Activated CD8-positive, alpha-beta T cell treated with anti-CD3 and anti-CD28 coated beads for 36 hours (primary cell): ENCODE results near the gene NEB. TPM values are rescaled to one million over a fixed set of nuclear protein-coding genes. Genes with fewer than 3 reads are reported as not detected.
"Not testable (repeated sequence)": the region's sequence is repeated elsewhere in the genome, so short reads cannot be mapped to it uniquely, and the experiment has no call there.

ENCODE experiments used
- ATAC-seq: fragments of 200-7000 bp; cut with Tn5 transposase; one replicate; pipeline ENCODE4 v1.10.0; 2021; ENCODE audit warnings: mild to moderate bottlenecking, moderate library complexity
- CTCF ChIA-PET: fragments of 350-600 bp; sonication (Branson Sonifier 250); formaldehyde crosslinking; loops from one replicate; lab custom pipeline; 2021; ENCODE audit warnings: antibody characterized with exemption; lab: Charles Lee
- POLR2A ChIA-PET: fragments of 350-600 bp; sonication (Branson Sonifier 250); formaldehyde crosslinking; loops from one replicate; lab custom pipeline; 2021; ENCODE audit warnings: antibody characterized with exemption; lab: Charles Lee
- DNase-seq: peaks from one replicate; pipeline ENCODE4 v3.0.0-alpha.2; 2020
- H3K27ac Mint-ChIP-seq: one replicate; pipeline ENCODE4 v1.8.0; 2021; ENCODE audit warnings: mild to moderate bottlenecking, mixed read lengths
- H3K27me3 Mint-ChIP-seq: one replicate; pipeline ENCODE4 v1.8.0; 2021; ENCODE audit warnings: mixed read lengths
- H3K36me3 Mint-ChIP-seq: one replicate; pipeline ENCODE4 v1.8.0; 2021; ENCODE audit warnings: low read depth, mixed read lengths
- H3K4me1 Mint-ChIP-seq: one replicate; pipeline ENCODE4 v1.8.0; 2021; ENCODE audit warnings: low read depth, mixed read lengths
- H3K4me3 Mint-ChIP-seq: one replicate; pipeline ENCODE4 v1.8.0; 2021; ENCODE audit warnings: mild to moderate bottlenecking, moderate library complexity, mixed read lengths
- H3K9me3 Mint-ChIP-seq: one replicate; pipeline ENCODE4 v1.8.0; 2021; ENCODE audit warnings: mixed read lengths
- intact Hi-C: fragments of 100-400 bp; cut with micrococcal nuclease; formaldehyde crosslinking; loops from one replicate; pipeline ENCODE4 v1.10.0; 2022
- total RNA-seq, 2 experiments: library from RNA; stranded (reverse); gene quantifications; one replicate each; pipeline ENCODE4 v1.2.3, GENCODE V29; 2021
- TF ChIP-seq, protein P1 (sequence below): fragments of 200-600 bp; IDR thresholded peaks from one replicate; pipeline ENCODE4 v1.8.0; 2022; ENCODE audit warnings: antibody characterized with exemption, mild to moderate bottlenecking

Gene NEB
- total RNA-seq, 2 experiments from 2014 or later = 0.18 to 0.34 TPM

DNA sequence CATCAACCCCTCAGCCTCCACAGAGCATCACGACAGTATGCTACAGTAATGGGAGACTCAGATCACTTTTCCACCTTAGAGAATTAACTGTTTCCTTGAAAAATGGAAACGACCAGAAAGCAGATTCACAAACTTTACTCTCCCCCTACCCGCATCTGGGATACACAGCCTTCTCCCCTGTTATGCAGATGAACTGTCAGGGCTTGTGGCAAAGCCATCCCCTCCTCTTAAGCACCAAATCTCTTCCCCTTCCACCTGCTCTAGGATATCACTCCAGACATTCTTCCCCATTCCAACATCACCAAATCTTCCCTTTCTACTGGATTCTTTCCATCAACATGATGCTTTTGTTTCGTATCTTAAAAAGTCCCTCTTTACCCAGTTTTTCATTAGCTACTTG lies 26.4 kb downstream of the NEB start:
- Mint-ChIP-seq H3K9me3 (no peaks in the 10 kb centered on the region), H3K27me3 (no peaks in the 10 kb centered on the region), H3K4me3 (no peak overlapping the region), H3K27ac (no peak overlapping the region), H3K36me3 (no peaks in the 10 kb centered on the region), H3K4me1 (no peaks in the 10 kb centered on the region)
- DNase-seq = no peak
- ChIA-PET POLR2A (no interaction called here), CTCF (no interaction called here)
- no peak for ATAC-seq
- intact Hi-C loops = no loop called here
- TF ChIP-seq, protein P1, sequence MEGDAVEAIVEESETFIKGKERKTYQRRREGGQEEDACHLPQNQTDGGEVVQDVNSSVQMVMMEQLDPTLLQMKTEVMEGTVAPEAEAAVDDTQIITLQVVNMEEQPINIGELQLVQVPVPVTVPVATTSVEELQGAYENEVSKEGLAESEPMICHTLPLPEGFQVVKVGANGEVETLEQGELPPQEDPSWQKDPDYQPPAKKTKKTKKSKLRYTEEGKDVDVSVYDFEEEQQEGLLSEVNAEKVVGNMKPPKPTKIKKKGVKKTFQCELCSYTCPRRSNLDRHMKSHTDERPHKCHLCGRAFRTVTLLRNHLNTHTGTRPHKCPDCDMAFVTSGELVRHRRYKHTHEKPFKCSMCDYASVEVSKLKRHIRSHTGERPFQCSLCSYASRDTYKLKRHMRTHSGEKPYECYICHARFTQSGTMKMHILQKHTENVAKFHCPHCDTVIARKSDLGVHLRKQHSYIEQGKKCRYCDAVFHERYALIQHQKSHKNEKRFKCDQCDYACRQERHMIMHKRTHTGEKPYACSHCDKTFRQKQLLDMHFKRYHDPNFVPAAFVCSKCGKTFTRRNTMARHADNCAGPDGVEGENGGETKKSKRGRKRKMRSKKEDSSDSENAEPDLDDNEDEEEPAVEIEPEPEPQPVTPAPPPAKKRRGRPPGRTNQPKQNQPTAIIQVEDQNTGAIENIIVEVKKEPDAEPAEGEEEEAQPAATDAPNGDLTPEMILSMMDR = no peak

DNA sequence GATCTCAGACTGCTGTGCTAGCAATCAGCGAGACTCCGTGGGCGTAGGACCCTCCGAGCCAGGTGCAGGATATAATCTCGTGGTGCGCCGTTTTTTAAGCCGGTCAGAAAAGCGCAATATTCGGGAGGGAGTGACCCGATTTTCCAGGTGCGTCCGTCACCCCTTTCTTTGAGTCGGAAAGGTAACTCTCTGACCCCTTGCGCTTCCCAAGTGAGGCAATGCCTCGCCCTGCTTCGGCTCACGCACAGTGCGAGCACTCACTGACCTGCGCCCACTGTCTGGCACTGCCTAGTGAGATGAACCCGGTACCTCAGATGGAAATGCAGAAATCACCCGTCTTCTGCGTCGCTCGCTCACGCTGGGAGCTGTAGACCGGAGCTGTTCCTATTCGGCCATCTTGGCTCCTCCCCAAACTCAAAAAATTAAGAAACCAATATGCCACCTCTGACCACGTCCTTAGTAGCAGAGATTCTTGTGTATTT lies 29.8 kb downstream of the NEB start:
- H3K9me3 Mint-ChIP-seq, H3K36me3 Mint-ChIP-seq, DNase-seq, ATAC-seq, H3K27ac Mint-ChIP-seq, intact Hi-C loops, H3K4me3 Mint-ChIP-seq, H3K27me3 Mint-ChIP-seq, POLR2A ChIA-PET, H3K4me1 Mint-ChIP-seq, CTCF ChIA-PET: not testable (repeated sequence)

- H3K4me1 Mint-ChIP-seq, CTCF ChIA-PET, H3K36me3 Mint-ChIP-seq, intact Hi-C loops, H3K4me3 Mint-ChIP-seq, ATAC-seq, DNase-seq, POLR2A ChIA-PET, H3K27me3 Mint-ChIP-seq, H3K9me3 Mint-ChIP-seq, H3K27ac Mint-ChIP-seq: not testable (repeated sequence)
Observed at GRCh38 chr2:151698134-151698533, 36.1 kb downstream of the NEB start.

- Mint-ChIP-seq H3K4me3 (no peak overlapping the region), H3K4me1 (no peaks in the 10 kb centered on the region), H3K9me3 (no peaks in the 10 kb centered on the region), H3K27ac (no peak overlapping the region), H3K27me3 (peaks cover 2% of the 10 kb centered on the region), H3K36me3 (no peaks in the 10 kb centered on the region)
- ChIA-PET POLR2A (no interaction called here), CTCF (interaction anchor here (1.3 kb wide), 1 partner anchor 13 kb away, joined by 4 read pairs; no protein-coding TSS in a partner anchor)
- ATAC-seq (no peak), DNase-seq (no peak)
- intact Hi-C loops = no loop called here
- TF ChIP-seq, protein P1 = no peak
Observed at GRCh38 chr2:151695778-151696177, 38.5 kb downstream of the NEB start.

DNA sequence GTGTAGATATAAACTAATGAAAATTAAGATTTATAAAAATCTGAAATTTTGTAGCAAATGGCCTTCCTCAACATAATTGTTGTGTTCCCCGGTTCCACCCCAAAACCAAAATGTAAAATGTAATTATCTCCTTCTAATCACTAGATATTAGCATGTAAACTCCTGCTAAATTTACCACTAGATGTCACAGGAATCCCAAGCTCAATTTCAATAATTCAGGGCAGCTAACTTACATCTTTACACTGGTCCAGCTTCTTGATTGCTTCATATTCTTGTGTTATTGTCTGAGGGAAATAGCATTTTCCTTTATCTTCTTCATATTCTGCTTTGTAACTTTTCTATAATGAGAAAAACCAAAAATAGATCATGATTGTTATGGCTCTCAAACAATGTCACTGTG lies 42.6 kb downstream of the NEB start:
- intact Hi-C loops = no loop called here
- Mint-ChIP-seq H3K27me3 (peaks cover 2% of the 10 kb centered on the region), H3K36me3 (no peaks in the 10 kb centered on the region), H3K27ac (no peak overlapping the region), H3K9me3 (no peaks in the 10 kb centered on the region), H3K4me1 (no peaks in the 10 kb centered on the region), H3K4me3 (no peak overlapping the region)
- no peak for ATAC-seq
- no peak for DNase-seq
- ChIA-PET POLR2A (no interaction called here), CTCF (interaction anchor here (1.4 kb wide), 1 partner anchor 65 kb away, joined by 3 read pairs; no protein-coding TSS in a partner anchor)
- TF ChIP-seq, protein P1 = no peak

DNA sequence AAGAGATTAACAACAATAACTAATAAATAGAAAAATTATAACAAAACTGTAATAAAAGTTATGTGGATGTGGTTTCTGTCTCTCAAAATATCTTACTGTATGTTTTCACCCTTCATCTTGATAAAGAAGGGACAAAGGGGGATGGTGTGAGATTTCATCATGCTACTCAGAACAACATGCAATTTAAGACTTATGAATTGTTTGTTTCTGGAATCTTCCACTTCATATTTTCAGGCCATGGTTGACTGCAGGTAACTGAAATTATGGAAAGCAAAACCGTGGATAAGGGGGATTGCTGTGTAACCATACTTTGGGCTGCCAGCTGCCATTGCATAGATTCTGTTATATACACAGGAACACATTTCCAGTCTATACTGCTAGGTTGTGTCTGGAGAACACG lies 45.6 kb downstream of the NEB start:
- intact Hi-C loops = no loop called here
- CTCF ChIA-PET = no interaction called here
- TF ChIP-seq, protein P1 = no peak

More for the DNA sequence above, 45.6 kb downstream of the NEB start:
- no peak overlapping the region for H3K4me3 Mint-ChIP-seq
- H3K36me3 Mint-ChIP-seq = no peaks in the 10 kb centered on the region
- ATAC-seq (no peak), DNase-seq (no peak)
- peaks cover 2% of the 10 kb centered on the region for H3K27me3 Mint-ChIP-seq
- H3K27ac Mint-ChIP-seq = no peak overlapping the region
- H3K9me3 Mint-ChIP-seq = no peaks in the 10 kb centered on the region
- H3K4me1 Mint-ChIP-seq = no peaks in the 10 kb centered on the region
- POLR2A ChIA-PET = no interaction called here
